Measurements from ENCODE around the gene AKAP8L. TPM values are rescaled to one million over a fixed set of nuclear protein-coding genes. Genes with fewer than 3 reads are reported as not detected.

Gene AKAP8L
- polyA plus RNA-seq, 3 donors, result 102 to 126 (median 109) TPM

DNA sequence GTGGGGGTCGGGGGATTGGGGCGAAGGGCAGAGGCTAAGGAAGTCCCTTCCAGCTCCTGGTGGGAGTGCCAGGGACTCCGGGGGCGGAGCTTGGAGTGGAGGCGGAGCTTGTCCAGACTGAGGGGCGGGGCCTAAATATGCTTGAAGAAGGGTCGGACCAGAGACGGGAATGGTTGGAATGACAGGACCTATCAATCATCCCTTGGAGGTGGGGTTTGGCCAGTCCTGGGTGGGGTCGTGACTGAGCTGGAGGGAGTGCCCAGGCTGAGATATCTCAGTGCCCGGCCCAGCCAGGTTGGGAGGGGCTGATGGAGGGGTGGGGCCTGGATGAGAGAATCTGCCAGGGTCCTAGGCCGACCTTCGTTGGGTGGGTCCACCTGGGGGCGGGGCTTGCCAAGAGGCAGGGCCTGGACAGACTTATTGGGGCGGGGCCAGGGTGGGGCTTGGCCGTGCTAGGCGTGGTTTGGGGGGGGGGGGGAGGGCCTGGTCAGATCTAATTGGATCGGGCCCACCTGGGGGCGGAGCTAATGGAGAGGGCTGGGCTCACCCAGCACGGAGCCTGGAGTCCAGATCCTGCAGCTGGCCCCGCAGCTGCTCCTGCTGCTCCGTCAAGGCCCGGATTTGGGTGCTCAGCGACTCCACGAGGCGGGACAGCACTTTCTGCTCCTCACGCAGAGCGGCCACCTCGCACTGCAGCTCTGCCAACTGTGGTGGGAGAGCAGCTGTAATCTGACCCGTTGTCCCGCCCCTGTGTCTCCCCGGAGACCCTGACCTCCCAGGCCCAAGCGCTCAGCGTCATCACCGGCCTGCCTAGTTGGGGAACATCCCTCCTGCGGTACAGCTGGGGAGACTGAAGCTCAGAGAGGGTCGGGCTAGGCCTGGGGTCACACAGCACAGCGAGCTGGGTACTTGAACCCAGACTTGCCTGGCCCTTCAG is 33.6 kb upstream of the AKAP8L start:
- peak; percentile 78 for DNase-seq

DNA sequence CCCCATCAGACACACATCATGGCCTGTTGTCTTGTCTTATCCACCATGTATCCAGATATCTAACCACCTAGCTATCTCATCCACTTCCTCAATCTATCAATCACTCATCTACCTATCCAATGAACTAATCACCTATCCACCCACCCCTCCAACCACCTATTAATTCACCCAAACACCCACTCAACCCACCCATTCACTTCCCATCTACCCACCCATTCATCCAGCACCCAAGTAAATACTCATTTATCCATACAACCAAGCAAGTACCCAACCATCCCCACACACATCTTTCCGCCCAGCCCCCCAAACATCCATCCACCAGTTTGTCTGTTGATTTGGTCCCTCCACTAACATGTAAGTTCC is 31.7 kb upstream of the AKAP8L start:
- DNase-seq, result no peak

DNA sequence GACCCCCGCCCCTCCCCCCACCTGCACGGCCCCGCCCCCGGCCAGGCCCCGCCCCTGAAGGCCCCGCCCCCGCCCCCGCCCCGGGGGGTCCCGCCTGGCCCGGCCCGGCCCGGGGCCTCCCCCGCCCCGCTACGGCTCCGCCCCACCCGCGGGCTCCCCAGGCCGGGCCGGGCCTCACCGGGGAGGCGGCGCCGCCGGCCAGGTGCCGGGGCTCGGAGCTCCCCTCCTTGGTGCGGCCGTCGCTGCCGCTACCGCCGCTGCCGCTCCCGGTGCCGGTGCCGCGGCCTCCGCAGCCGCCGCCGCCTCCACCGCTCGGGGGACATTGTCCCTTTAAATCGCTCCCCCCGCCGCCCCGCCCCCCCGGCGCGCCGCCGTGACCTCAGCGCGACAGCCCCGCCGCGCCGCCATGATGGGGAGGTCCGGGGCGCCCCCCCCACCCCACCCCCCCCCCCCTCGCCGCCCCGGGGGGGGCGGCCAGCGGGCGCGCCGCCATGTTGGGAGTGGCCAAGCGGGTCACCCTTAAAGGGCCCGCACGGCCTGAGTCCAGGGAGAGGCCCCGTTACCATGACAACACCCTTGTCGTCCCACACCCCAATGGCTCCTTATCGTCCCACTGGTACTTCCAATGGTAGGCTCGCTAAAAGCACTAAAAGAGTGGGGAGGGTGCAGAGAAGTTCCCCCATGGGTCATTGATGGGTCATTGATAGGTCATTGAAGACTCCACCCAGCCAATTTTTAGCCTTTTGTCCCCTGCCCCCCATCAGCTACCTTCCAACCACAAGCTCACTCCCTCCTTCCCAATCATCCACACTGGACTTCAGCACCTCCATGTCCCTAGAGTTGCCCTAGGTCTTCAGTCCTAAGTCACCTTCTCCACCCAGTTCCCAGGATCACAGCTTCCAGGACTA is 31.1 kb upstream of the AKAP8L start, which contains the start of gene WIZ:
WIZ (minus strand) TSS at position 337 of the 908 bp plus-strand sequence. CDS start 1,649 bp downstream, outside the sequence.
- peak; percentile 67 for DNase-seq

DNA sequence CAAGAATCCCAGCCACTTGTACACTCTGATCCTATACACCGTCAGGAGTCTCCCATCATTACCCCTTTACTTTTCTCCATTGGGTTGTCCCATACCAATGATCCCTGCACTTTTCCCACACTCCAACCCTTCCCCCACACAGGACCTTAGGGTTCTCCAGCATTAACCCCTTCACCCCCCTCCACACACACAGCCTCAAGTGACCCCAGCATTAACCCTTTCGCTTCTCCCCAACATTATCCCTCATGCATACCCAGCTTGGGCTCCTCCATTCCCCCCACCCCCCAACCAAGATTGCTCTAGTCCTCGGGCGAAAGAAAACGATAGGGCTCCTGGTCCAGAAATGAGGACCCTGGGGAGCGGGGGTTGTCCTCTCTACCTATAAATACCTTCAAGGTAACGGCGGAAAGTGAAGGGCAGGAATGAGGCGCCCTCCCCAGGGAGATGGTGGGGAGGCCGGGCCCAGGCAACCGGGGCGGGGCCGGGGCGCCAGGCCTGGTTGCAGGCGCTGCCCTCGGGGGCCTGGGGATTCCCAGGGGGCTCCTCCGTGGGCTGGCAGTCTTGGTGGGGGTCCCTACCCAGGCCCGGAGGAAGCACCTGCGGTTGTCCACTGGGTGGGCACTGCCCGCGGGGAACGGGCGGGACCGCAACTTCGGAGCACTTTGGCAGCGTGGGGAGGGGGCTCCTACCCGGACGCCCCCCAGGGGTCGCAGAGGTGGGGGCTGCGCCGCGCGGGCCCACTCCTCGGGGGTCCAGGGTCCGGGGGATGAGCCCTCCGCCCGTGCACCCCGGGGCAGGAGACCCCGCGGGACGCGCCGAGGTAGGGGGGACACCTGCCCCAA is 30.2 kb upstream of the AKAP8L start:
- DNase-seq, result no peak

DNA sequence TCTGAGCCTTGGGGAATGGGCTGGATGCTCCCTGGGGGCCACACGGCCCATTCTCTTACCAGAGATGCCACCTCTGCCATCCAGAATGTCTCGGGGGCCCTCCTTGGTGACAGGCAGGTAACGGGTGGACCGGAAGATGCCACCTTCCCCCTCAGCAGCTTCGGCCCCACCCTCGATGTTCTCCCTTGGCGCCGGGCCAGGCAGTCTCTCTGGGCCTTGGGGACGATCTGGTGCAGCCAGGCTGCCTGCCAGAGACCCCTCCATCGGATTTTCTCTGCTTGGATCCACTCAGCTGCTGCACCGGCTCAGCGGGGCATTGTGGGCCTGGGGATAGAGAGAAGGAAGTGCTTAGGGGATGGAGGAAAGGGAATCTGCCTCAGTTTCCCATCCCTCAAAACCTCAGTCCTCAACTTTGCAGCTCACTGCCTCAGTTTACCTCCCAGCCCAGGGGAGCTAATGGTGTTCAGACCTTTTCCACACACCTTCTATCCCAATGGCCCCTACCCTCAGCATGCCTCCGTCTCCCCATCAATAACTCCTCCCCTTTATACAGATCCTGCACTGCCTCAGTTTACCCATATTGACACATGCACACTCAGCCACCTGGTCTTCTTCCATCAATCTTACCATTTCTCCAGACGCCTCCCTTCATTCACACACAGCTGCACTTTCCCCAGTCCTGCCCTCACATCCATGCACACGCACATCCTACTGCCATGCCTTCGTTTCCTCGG is 29.4 kb upstream of the AKAP8L start:
- no peak for DNase-seq

DNA sequence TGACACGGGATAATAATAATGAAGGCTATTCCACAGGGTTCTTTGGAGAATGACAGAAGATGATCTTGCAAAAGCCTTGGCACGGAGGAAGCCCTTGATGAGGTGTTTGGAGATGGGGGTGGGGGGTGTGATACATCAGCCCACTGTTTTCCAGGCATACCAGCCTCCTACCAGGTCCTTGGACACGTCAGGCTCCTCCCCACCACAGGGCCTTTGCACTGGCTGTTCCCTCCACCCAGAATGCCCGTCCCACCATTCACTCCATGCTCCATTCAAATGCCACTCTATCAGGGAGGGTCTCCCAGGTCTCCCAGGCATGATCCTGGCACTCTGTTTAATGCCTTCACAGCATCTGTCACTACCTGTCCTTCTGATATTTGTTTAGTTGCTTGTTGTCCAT is 28.3 kb upstream of the AKAP8L start:
- DNase-seq, result no peak

DNA sequence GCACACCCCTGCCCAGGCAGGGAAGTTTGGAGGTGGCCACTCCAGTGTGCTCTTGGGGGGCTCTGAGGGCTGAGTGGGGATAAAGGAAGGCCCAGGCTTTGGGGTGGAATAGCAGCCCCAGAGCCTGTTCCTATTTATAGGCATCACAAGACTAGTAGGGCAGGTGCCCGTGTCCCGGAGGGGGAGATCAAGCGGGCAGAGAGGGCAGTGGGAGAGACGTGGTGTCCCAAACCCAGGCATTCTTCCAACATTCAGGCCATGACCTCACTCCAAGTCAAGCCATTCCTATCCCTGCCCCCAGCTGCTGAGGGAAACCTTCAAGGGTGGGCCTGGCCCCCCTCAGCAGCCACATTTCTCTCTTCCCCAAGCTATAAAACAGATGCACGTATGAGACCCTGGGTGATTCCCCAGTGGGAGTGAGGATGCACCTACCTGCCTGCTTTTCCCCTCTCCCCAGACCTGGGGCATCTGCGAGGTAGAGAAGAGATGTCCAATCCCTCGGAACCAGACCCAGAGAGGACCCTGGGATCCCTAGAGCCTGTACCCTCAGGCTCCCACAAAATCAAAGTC is 27.1 kb upstream of the AKAP8L start:
- no peak for DNase-seq

DNA sequence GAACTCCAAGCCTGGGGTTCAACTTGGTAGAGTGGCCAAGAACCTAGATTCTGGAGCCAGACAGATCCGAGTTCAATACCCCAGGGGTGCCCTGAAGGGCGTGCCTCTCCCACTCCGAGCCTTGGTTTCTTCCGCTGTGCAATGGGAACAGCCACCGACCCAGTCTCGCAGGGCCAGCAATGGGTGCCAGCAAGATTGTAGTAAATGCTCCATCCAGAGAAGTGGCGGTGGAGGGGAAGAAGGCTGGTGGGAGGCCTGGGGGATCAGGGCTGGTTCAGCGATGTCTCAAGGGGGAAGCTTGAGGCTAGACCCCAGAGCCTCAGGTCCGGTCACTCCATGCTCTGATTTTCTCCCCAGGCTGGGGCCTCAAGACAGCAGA is 26.4 kb upstream of the AKAP8L start:
- no peak for DNase-seq

DNA sequence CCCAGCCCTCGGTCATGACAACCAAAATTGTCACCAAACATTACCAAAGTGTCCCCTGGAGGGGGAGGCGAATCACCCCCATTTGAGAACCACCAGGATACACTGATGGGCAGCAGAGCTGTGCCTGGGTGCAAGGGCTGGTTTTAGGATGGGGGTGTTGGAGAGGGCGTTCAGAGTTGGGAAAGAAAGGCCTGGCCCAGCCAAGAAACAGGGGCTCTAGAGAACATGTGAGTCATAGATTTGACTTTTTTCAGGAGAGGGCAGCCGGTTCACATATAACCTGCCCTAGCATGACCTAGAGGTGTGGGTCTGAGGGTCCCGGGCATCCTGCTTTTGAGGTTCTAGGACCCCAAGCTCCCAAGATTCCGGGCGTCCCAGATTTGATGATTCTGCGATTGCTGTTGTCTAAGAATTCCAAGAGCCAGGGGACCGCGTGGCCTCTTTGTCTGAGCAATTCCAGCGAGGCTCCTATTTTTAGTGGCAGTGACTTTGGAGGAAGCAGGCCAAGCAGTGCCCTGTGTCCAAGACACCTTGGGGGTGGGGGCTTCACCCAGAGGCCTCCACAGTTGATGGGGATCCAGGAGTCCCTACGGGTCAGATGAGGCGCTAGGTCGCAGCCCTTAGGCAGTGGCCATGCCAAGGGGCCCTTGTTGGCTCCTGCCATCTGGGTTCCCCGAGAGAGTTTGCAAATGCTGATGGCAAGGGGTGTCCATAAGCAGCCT is 25.9 kb upstream of the AKAP8L start:
- DNase-seq, result no peak

DNA sequence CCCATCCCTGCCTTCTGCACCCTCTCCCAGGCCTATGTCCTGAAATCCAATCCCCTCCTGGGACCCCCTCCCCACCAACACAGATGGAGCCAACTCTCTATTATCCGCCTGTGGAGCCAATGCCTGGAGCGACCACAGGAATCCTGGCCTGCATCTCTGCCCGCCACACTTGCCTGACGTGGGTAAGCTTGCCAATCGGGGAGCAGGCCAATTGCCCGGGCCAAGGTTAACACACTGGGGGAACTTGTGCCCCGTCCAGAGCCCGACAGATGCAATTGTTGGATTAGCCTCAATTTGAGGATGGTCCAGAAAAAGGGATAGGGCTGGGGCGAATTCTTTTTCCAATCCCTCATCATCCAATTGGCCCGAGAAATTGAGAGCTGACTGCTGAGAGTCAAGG is 25.1 kb upstream of the AKAP8L start:
- no peak for DNase-seq

DNA sequence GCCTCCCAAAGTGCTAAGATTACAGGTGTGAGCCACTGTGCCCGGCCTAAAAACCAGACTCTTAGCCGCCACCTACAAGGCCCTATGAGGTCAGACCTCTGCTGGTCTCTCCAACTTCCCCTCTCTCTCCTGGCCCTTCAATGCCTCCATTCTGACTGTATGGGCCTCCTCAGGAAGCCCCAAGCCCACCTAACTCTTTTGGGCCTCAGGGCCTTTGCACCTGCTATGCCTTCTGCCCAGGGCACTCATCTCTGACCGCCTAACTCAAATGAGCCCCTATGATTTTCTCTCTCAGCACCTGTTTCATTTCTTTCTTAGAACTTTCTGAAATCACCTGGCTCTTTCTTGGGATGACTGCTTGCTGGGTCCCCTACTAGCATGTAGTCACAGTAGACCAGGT is 24.5 kb upstream of the AKAP8L start:
- DNase-seq, result no peak

DNA sequence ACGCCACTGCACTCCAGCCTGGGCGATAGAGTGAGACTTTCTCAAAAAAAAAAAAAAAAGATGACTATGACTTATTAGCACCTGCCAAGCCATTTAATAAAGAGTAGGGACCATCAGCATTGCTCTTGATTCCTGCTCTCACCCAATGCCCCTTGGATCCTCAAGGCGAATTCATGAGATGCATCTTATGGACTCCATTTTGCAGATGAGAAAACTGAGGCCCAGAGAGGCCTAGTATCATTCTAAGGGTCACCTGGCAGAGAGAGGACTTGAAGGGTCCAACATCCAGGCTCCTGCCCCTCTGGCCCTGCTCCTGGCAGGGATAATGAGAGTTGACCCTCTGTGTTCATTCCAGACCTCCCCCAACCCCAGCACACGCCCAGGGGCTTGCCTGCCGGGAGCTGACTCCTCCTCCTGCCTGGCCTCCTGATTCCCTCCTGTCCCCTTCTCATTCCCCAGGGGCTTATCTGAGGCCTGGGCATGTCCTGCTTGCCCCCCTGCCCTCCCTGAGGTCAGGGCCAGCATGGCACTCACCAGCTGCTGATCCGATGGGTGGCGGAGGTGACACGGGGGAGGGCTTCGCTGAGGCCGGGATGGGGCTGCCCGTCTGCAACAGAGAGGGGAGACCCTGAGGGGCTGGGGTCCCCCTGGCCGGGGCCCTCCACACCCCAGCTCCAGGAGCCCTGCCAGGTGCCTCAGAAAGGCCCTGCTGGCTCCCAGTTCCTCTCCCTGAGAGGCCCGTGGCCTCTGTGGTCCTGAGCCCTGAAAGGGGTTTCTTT is 23.5 kb upstream of the AKAP8L start:
- DNase-seq, result no peak

DNA sequence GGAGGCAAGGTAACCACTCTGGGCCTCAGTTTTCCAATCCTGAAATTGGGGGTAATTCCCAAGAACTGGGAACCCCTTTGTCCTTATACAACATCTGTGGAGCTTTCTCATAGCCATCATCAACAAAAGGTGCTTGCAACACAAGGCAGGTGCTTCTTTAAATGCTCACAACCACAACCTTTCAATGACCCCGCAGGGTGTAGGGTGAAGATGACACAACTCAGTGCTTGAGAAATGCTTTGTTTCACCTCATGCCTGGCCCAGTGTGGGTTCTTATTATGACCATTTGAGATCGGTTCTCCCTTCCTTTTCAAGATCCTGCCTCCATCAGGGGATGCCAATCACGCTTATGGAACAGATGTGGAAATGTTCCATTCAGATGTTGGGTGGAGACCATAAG is 22.5 kb upstream of the AKAP8L start:
- no peak for DNase-seq

DNA sequence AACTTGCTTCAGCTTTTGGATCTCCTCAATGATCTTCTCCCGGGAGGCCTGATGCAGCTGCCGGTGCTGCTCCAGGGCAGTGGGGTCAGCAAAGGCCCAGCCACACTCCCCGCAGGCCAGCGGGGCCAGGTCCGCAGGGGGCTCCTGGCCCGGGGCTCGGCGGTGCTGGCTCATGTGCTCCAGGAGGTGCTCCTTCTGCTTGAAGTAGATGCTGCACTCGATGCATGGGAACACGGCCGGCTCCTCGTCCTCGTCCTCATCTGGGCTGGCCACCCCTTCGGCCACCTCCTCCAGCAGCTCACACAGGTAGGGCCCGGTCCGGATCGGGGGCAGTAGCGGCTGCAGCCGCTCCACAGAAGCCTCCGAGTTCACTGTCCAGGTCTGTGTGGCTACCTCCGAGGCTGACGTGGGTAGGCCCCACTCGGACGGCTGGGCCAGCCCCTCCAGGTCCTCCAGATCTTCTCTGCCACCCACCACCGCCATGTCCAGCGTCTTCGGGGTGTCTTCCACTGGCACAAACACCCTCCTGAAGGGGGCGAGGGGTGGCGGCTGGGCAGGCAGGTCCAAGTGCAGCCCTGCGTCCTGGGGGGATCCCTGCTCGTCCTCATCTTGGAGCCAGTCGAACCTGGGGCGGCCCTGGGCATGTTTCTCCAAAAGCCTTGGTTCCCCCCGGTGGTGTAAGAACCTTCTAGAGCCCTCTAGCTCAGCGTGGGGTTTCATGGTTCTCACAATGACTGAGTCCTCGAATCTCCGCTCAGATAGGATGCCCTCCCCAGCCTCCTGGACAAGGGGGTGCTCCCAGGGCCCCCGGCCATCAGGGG is 21.2 kb upstream of the AKAP8L start:
- DNase-seq, result no peak

DNA sequence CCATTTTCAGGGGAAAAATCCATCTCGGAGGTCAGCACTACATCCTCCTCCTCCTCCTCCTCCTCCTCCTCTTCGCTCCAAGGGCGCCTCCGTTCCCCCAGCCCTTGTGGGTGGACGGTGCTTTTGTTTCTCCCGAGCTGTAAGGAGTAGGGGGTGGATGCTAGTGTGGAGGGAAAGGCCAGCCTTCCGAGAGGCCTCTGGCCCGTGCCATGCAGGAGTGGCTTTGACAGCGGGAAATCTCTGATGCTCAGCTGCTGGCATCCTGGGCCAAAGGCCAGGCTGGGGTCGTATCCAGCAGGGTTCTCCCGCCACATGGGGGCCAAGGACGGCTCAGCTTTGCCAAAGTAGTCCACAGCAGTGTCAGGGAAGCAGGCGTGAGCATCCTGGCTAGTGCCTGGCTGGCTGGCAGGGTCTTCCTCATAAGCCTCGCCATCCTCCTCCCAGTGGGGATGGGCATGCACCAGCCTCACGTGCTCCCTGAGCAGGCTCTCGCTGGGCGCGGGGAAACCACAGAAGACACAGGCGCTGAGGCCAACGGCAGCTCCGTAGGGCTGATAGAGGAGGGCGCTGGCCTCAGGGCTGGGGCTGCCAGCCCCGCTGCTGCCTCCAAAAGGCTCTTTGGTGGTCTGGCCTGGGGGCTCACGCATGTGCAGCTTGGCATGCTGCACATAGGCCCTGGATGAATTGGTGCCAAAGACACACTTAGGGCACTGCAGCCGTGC is 20.5 kb upstream of the AKAP8L start:
- no peak for DNase-seq

DNA sequence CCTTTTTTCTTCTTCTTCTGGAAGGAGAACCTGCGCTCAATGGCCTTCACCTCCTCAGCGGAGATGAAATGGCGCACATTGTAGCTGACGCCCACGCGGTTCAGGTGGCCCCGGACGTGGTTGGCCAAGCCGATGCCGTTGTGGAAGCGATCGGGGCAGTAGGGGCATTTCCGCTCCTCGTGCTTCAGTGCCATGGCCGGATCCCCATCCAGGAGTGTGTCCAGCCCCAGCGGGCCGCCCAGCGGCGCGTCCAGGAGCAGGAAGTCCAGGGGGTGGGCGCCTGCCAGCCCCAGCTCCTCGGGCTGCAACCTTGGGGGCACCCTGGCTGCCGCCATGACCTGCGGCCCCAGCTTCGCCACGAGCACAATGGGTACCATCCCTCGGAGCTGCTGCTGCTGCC is 19.8 kb upstream of the AKAP8L start:
- DNase-seq, result no peak

DNA sequence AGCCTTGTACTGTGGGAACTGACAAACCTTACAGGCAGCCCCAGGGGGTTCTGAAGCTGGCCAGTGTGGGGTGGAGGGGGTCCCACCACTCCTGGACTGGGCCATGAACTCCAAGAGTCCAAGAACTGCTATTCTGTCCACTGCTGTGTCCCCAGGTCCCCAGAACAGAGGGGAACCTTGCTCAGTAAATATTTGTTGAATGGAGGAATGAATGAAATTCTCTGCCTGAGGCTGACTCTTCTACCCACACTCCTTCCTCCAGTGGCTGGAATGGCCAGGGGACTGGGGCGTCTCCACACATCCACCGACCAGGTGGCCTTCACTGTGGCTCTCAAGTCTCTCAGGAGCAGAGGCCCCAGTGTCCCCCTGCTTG is 19.3 kb upstream of the AKAP8L start:
- DNase-seq, result no peak

Data from renal pelvis (tissue), 4 donors.